Inferior parietal cortex (tissue), 1 donor: ENCODE data around the gene PEX16.

Experiments
- DNase-seq: peaks from one replicate; pipeline ENCODE4 v3.0.0-alpha.2; 2016; ENCODE audit errors: extremely low spot score

Gene PEX16

GRCh38 chr11:45930951-45931570 lies 13.4 kb upstream of the PEX16 start:
- DNase-seq, result no peak

GRCh38 chr11:45930031-45930794 lies 12.5 kb upstream of the PEX16 start:
- no peak for DNase-seq

- no peak for DNase-seq
Observed at GRCh38 chr11:45929486-45930030, 11.9 kb upstream of the PEX16 start.

GRCh38 chr11:45928535-45929215 lies 11.0 kb upstream of the PEX16 start:
- no peak for DNase-seq

- DNase-seq, result no peak
Observed at GRCh38 chr11:45927684-45928413, 10.2 kb upstream of the PEX16 start.

- DNase-seq, result no peak
Observed at GRCh38 chr11:45927332-45927683, 9.6 kb upstream of the PEX16 start.

GRCh38 chr11:45926536-45927331 lies 9.1 kb upstream of the PEX16 start:
- no peak for DNase-seq

- DNase-seq, result no peak
Observed at GRCh38 chr11:45926001-45926401, 8.3 kb upstream of the PEX16 start.

- DNase-seq, result no peak
Observed at GRCh38 chr11:45925550-45925949, 7.9 kb upstream of the PEX16 start.

GRCh38 chr11:45924927-45925326 lies 7.2 kb upstream of the PEX16 start:
- no peak for DNase-seq

- no peak for DNase-seq
Observed at GRCh38 chr11:45924036-45924915, 6.6 kb upstream of the PEX16 start.

- DNase-seq, result no peak
Observed at GRCh38 chr11:45922425-45923082, 4.9 kb upstream of the PEX16 start, which contains the start of gene LARGE2. Gene LARGE2 (plus strand): TSS chr11:45922656. CDS start chr11:45922883, 227 bp downstream.

- DNase-seq, result no peak
Observed at GRCh38 chr11:45921561-45922424, 4.1 kb upstream of the PEX16 start.

- DNase-seq, result no peak
Observed at GRCh38 chr11:45920531-45921477, 3.1 kb upstream of the PEX16 start.

GRCh38 chr11:45919806-45920530 lies 2.3 kb upstream of the PEX16 start:
- no peak for DNase-seq

- no peak for DNase-seq
Observed at GRCh38 chr11:45918962-45919675, 1.4 kb upstream of the PEX16 start.
